Left lung (tissue), 10 donors: ENCODE results near the gene ITGB1. TPM values are rescaled to one million over a fixed set of nuclear protein-coding genes. Genes with fewer than 3 reads are reported as not detected.

Source experiments
- ATAC-seq: fragments of 200-7000 bp; cut with Tn5 transposase; one replicate; pipeline ENCODE4 v1.9.1; 2020; ENCODE audit warnings: moderate library complexity
- DNase-seq, 4 donors: peaks; one replicate each; pipeline ENCODE4 v3.0.0-alpha.2; 2013 to 2020
- H3K27ac ChIP-seq, 2 donors: fragments of 200-600 bp; sonication (generic) in 1 of 2; one replicate each; pipeline versions ENCODE4 v1.5.0 to v1.8.0; 2020 to 2021
- H3K27me3 ChIP-seq, 2 donors: fragments of 200-600 bp; sonication (generic) in 1 of 2; one replicate each; pipeline versions ENCODE4 v1.5.0 to v1.8.0; 2020 to 2021
- H3K36me3 ChIP-seq, 2 donors: fragments of 200-600 bp; sonication (generic) in 1 of 2; one replicate each; pipeline versions ENCODE4 v1.5.0 to v1.8.0; 2020 to 2021
- H3K4me1 ChIP-seq, 2 donors: fragments of 200-600 bp; one replicate each; pipeline ENCODE4 v1.8.0; 2021
- H3K4me3 ChIP-seq, 2 donors: fragments of 200-600 bp; sonication (generic) in 1 of 2; one replicate each; pipeline versions ENCODE4 v1.5.0 to v1.8.0; 2020 to 2021; ENCODE audit warnings: mild to moderate bottlenecking in 1 of 2
- H3K9me3 ChIP-seq, 2 donors: fragments of 200-600 bp; sonication (generic) in 1 of 2; one replicate each; pipeline versions ENCODE4 v1.5.0 to v1.8.0; 2020 to 2021
- intact Hi-C, 2 donors: fragments of 100-400 bp; cut with DNase I; formaldehyde crosslinking; loops; one replicate each; pipeline versions ENCODE4 v1.11.2 to v1.14.2; 2022
- polyA plus RNA-seq, 6 donors: library from polyadenylated mRNA; unstranded; fragments of 120-200 nt; gene quantifications; one replicate each; pipeline ENCODE4 v1.2.1, GENCODE V29; 2013; ENCODE audit not compliant: insufficient read length in 6 of 6
- total RNA-seq, 2 donors: library from RNA; stranded (reverse); fragmentation: NEBNext Ultra II Directional; extraction: Animal tissue kit (Norgen Biotek cat#: 25700); gene quantifications; one replicate each; pipeline ENCODE4 v1.2.1, GENCODE V29; 2021
- TF ChIP-seq, protein P1 (sequence below), 2 donors: fragments of 200-600 bp; sonication (generic) in 1 of 2; IDR thresholded peaks; one replicate each; pipeline versions ENCODE4 v1.5.0 to v1.8.0; 2021; ENCODE audit warnings: antibody characterized with exemption in 2 of 2
- donor health status: DM: no; HTN: yes; CAD: no.
- donor health status: DM: no; HTN: no; CAD: no.

Gene ITGB1
- total and polyA plus RNA-seq, 8 donors: 460 to 642 (median 504) TPM

DNA sequence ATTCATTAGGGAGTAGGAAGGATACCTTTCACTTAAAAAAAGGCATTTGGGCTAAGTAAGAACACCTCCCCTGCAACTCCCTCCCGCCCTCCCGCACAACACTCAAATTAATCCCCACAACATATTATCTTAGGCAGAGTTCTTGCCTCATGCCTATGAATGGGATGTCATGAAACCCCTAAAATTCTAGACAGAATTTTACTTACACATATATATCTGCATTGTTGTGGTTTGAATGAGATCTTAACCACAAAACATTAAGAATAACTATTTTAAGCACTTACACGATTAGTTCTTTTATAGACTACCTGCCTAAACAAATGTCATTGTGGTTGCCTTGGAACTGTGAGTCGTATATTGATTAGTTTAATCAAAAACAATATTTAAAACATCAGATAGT lies 4.5 kb upstream of the ITGB1 start:
- H3K27ac ChIP-seq: peak overlapping the region; percentile 75 to 79
- DNase-seq: no peak
- TF ChIP-seq, protein P1, sequence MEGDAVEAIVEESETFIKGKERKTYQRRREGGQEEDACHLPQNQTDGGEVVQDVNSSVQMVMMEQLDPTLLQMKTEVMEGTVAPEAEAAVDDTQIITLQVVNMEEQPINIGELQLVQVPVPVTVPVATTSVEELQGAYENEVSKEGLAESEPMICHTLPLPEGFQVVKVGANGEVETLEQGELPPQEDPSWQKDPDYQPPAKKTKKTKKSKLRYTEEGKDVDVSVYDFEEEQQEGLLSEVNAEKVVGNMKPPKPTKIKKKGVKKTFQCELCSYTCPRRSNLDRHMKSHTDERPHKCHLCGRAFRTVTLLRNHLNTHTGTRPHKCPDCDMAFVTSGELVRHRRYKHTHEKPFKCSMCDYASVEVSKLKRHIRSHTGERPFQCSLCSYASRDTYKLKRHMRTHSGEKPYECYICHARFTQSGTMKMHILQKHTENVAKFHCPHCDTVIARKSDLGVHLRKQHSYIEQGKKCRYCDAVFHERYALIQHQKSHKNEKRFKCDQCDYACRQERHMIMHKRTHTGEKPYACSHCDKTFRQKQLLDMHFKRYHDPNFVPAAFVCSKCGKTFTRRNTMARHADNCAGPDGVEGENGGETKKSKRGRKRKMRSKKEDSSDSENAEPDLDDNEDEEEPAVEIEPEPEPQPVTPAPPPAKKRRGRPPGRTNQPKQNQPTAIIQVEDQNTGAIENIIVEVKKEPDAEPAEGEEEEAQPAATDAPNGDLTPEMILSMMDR (IDR thresholded peaks at IDR 0.05): no peak
- no peak overlapping the region for H3K4me3 ChIP-seq
- H3K36me3 ChIP-seq: no peaks in the 10 kb centered on the region
- H3K9me3 ChIP-seq: no peaks in the 10 kb centered on the region
- intact Hi-C loops: no loop called here
- no peak for ATAC-seq
- peaks cover 13 to 43% of the 10 kb centered on the region in 2 donors for H3K4me1 ChIP-seq
- H3K27me3 ChIP-seq: no peaks in the 10 kb centered on the region

DNA sequence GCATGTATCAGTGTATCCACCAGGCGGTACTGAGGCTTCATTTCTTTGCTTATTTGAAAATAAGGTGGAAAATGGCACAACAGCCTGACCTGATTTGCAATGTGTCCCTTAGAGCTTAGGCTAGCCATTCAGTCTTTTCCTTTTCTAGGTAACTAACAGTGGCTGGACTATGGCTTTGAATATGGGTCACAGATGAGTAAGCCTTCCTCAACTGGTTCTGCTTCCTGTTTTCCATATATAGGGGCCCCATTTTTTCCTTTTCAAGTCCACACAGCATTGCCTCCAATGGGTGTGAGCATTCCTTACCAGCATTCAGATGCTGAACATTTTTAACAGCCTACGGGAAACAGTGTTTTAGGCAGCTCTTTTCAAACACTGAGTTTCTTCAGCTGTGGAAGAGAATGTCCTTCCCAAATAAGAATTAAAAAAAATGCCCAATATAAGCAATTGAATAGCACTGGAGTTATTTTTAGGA lies 3.9 kb upstream of the ITGB1 start:
- no peak overlapping the region for H3K4me3 ChIP-seq
- no peaks in the 10 kb centered on the region for H3K9me3 ChIP-seq
- TF ChIP-seq, protein P1 (IDR thresholded peaks at IDR 0.05): no peak
- peak overlapping the region; percentile 75 to 79 for H3K27ac ChIP-seq
- no peaks in the 10 kb centered on the region for H3K36me3 ChIP-seq
- intact Hi-C loops: no loop called here
- no peak for DNase-seq
- peaks cover 13 to 45% of the 10 kb centered on the region in 2 donors for H3K4me1 ChIP-seq
- no peaks in the 10 kb centered on the region for H3K27me3 ChIP-seq
- peak; percentile 4 for ATAC-seq

DNA sequence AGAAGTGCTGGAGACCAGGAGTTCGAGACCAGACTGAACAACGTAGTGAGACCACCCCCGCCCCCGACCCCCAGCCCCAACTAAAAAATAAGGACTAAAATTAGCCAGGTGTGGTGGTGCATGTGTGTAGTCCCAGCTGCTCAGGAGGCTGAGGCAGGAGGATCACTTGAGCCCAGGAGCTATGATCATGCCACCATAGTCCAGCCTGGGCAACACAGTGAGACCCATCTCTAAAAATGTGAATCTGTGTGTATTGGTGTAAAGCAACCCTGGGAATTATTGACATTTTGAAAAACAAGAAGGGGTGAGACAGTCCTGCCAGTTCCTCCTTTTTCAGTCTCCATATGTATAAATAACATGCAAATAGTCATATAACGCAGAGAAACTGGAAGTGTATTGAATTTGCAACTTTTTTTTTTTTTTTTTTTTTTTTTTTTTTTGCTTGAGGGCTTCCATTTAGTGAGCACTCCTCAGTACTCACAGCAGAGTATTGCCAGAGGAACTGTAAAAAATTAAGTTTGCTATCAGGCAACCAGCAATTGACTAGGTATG lies 3.4 kb upstream of the ITGB1 start:
- TF ChIP-seq, protein P1 (IDR thresholded peaks at IDR 0.05): no peak
- no peaks in the 10 kb centered on the region for H3K27me3 ChIP-seq
- H3K4me3 ChIP-seq: no peak overlapping the region
- DNase-seq (no peak), ATAC-seq (no peak)
- H3K27ac ChIP-seq: peak overlapping the region; percentile 75 to 79
- peaks cover 13 to 50% of the 10 kb centered on the region in 2 donors for H3K4me1 ChIP-seq
- no peaks in the 10 kb centered on the region for H3K36me3 ChIP-seq
- no peaks in the 10 kb centered on the region for H3K9me3 ChIP-seq
- intact Hi-C loops: no loop called here

DNA sequence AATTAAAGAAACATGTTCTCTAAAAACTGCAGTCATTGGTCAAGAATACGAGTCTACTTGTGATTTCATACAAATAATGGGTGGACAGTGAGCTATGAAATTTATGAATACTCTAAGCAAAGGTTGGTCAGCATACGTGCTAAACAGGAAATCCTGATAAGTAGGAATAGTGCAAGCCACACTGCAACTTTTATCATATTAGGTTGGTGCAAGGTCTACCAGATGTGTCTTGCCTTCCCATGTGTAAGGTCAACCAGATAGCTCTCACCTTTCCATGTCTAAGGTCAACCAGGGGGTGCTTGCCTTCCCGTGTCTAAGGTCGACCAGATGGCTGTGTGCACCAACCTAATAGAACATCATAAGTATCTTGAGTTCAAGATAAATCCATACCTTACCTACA lies 2.0 kb upstream of the ITGB1 start:
- DNase-seq (no peak), ATAC-seq (no peak)
- intact Hi-C loops: no loop called here
- H3K4me3 ChIP-seq: peak overlapping the region in 1 of 2 donors; percentile 89
- H3K27me3 ChIP-seq: no peaks in the 10 kb centered on the region
- H3K9me3 ChIP-seq: no peaks in the 10 kb centered on the region
- TF ChIP-seq, protein P1 (IDR thresholded peaks at IDR 0.05): no peak
- no peaks in the 10 kb centered on the region for H3K36me3 ChIP-seq
- H3K27ac ChIP-seq: peak overlapping the region in 1 of 2 donors; percentile 98
- peaks cover 18 to 64% of the 10 kb centered on the region in 2 donors for H3K4me1 ChIP-seq

DNA sequence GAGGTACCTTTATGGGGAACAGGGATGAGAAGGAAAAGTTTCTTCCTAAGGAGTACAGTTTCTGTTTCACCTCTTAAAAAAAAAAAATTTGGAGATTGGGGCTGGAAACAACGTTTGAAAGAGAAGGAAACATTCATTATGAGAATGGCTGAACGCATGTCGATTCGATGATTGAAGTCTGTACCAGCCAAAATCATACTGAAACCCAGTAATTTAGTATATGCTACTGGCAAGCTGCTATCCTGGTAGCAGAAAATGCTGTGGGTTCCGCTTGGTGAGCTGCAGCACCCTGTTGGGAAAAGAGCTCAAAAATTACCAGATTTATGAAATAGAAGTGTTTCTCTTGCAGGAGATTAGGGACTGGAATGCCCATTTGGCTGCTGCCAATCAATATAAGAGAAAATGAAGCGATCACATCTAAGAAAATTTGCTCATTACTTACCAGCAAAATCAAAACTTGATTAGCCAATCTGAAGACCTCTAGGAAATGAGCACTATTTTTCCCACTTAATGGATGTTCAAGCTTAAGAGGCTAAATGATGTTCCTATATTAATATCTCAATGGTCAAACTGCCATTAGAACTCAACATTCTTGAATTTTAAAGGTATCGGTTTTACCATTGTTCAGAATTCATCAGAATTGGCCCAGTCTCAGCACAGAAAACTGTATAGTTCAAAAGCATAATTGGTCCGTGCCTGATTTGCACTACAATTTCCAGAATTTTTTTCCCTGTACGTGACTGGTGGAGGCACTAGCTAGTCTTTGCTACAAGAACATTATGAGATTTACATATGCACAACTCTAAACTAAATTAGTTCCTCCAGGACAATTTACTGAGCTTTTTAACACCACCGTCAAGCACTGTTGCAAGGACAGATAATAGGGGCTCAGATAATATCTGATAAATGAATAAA lies 1.2 kb upstream of the ITGB1 start:
- peak overlapping the region; percentile 97 to 98 for H3K27ac ChIP-seq
- no peak for ATAC-seq
- TF ChIP-seq, protein P1 (IDR thresholded peaks at IDR 0.05): no peak
- no peaks in the 10 kb centered on the region for H3K36me3 ChIP-seq
- H3K27me3 ChIP-seq: no peaks in the 10 kb centered on the region
- peaks cover 25 to 72% of the 10 kb centered on the region in 2 donors for H3K4me1 ChIP-seq
- H3K9me3 ChIP-seq: no peaks in the 10 kb centered on the region
- H3K4me3 ChIP-seq: peak overlapping the region; percentile 89 to 96
- no peak for DNase-seq
- intact Hi-C loops: no loop called here
